ENCODE data around the gene CCDC83. TPM values are rescaled to one million over a fixed set of nuclear protein-coding genes. Genes with fewer than 3 reads are reported as not detected.

Gene CCDC83
- total and polyA plus RNA-seq, 2 donors (not counting 1 experiment from before 2014, with no cell fraction given) = under 0.01 TPM; not detected in 1

GRCh38 chr11:85889676-85890579 lies 34.7 kb downstream of the CCDC83 start:
- Histone ChIP-seq H2AFZ (ENCODE audit: low read length) (no peak overlapping the region), H3K36me3 (ENCODE audit: control insufficient read depth, insufficient read depth, low read length) (no peaks in the 10 kb centered on the region), H3K79me2 (ENCODE audit: control insufficient read depth, insufficient read depth, low read length) (no peaks in the 10 kb centered on the region), H3K4me3 (replicated peaks in 1 of 4; ENCODE audit: control extremely low read depth in 1 of 4, insufficient read depth in 1 of 4, low read depth in 3 of 4, low read length in 4 of 4) (no peak overlapping the region), H3K27me3 (ENCODE audit: control insufficient read depth, insufficient read depth, low read length) (no peaks in the 10 kb centered on the region), H3K27ac (ENCODE audit: insufficient read depth, low read length) (no peak overlapping the region), H3K4me1 (ENCODE audit: control insufficient read depth, extremely low read depth, insufficient read depth, low read length) (no peaks in the 10 kb centered on the region), H3K9ac (ENCODE audit: insufficient read depth, low read length) (no peak overlapping the region), H4K20me1 (ENCODE audit: control insufficient read depth, extremely low read depth, insufficient read depth, low read length) (no peaks in the 10 kb centered on the region), H3K9me3 (ENCODE audit: control insufficient read depth, insufficient read depth, low read depth, low read length) (no peaks in the 10 kb centered on the region), H3K4me2 (ENCODE audit: extremely low read depth, insufficient read depth, low read length) (no peak overlapping the region)
- DNase-seq (ENCODE audit: low read depth in 2 of 2) = peak; percentile 53 to 91
- no peak for TF ChIP-seq EZH2 (IDR thresholded peaks at IDR 0.05; ENCODE audit: low read length, missing control alignments)
- TF ChIP-seq CTCF (conservative IDR thresholded peaks at IDR 0.05 in 1 of 2, IDR thresholded peaks at IDR 0.05 in 1 of 2; ENCODE audit: low read depth in 1 of 2, low read length in 2 of 2) = no peak

DNA sequence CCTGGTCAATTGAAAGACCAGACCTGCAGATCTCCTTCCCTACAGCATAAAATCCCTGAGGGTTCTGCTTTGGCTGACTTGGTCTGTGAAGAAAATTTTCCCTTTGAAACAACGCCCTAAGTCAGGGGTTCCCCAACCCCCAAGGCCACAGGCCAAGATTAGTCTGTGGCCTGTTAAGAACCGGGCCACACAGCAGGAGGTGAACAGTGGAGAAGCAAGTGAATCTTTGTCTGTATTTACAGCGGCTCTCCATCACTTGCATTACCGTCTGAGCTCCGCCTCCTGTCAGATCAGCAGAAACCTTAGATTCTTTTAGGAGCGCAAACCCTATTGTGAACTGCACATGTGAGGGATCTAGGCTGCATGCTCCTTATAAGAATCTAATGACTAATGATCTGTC lies 38.2 kb downstream of the CCDC83 start:
- H3K36me3 ChIP-seq (ENCODE audit: control insufficient read depth, insufficient read depth, low read length) = no peaks in the 10 kb centered on the region
- H3K4me1 ChIP-seq (ENCODE audit: control insufficient read depth, extremely low read depth, insufficient read depth, low read length) = no peaks in the 10 kb centered on the region
- no peak for DNase-seq (ENCODE audit: low read depth in 2 of 2)
- no peak overlapping the region for H2AFZ ChIP-seq (ENCODE audit: low read length)
- no peaks in the 10 kb centered on the region for H4K20me1 ChIP-seq (ENCODE audit: control insufficient read depth, extremely low read depth, insufficient read depth, low read length)
- no peak overlapping the region for H3K9ac ChIP-seq (ENCODE audit: insufficient read depth, low read length)
- H3K79me2 ChIP-seq (ENCODE audit: control insufficient read depth, insufficient read depth, low read length) = no peaks in the 10 kb centered on the region
- no peak overlapping the region for H3K4me3 ChIP-seq (replicated peaks in 1 of 4; ENCODE audit: control extremely low read depth in 1 of 4, insufficient read depth in 1 of 4, low read depth in 3 of 4, low read length in 4 of 4)
- H3K9me3 ChIP-seq (ENCODE audit: control insufficient read depth, insufficient read depth, low read depth, low read length) = no peaks in the 10 kb centered on the region
- no peak overlapping the region for H3K4me2 ChIP-seq (ENCODE audit: extremely low read depth, insufficient read depth, low read length)
- no peaks in the 10 kb centered on the region for H3K27me3 ChIP-seq (ENCODE audit: control insufficient read depth, insufficient read depth, low read length)
- no peak overlapping the region for H3K27ac ChIP-seq (ENCODE audit: insufficient read depth, low read length)
- TF ChIP-seq EZH2 (IDR thresholded peaks at IDR 0.05; ENCODE audit: low read length, missing control alignments) = no peak

GRCh38 chr11:85896876-85897275 lies 41.7 kb downstream of the CCDC83 start:
- DNase-seq (ENCODE audit: low read depth in 2 of 2) = no peak
- H4K20me1 ChIP-seq (ENCODE audit: control insufficient read depth, extremely low read depth, insufficient read depth, low read length) = no peaks in the 10 kb centered on the region

More at GRCh38 chr11:85896876-85897275, 41.7 kb downstream of the CCDC83 start:
- no peak overlapping the region for H2AFZ ChIP-seq (ENCODE audit: low read length)
- H3K4me2 ChIP-seq (ENCODE audit: extremely low read depth, insufficient read depth, low read length) = no peak overlapping the region
- no peaks in the 10 kb centered on the region for H3K79me2 ChIP-seq (ENCODE audit: control insufficient read depth, insufficient read depth, low read length)
- H3K9me3 ChIP-seq (ENCODE audit: control insufficient read depth, insufficient read depth, low read depth, low read length) = no peaks in the 10 kb centered on the region
- H3K4me3 ChIP-seq (replicated peaks in 1 of 4; ENCODE audit: control extremely low read depth in 1 of 4, insufficient read depth in 1 of 4, low read depth in 3 of 4, low read length in 4 of 4) = no peak overlapping the region
- no peaks in the 10 kb centered on the region for H3K36me3 ChIP-seq (ENCODE audit: control insufficient read depth, insufficient read depth, low read length)
- no peak overlapping the region for H3K9ac ChIP-seq (ENCODE audit: insufficient read depth, low read length)
- no peak overlapping the region for H3K27ac ChIP-seq (ENCODE audit: insufficient read depth, low read length)
- H3K4me1 ChIP-seq (ENCODE audit: control insufficient read depth, extremely low read depth, insufficient read depth, low read length) = no peaks in the 10 kb centered on the region
- no peaks in the 10 kb centered on the region for H3K27me3 ChIP-seq (ENCODE audit: control insufficient read depth, insufficient read depth, low read length)
- no peak for TF ChIP-seq EZH2 (IDR thresholded peaks at IDR 0.05; ENCODE audit: low read length, missing control alignments)
- TF ChIP-seq CTCF (conservative IDR thresholded peaks at IDR 0.05 in 1 of 2, IDR thresholded peaks at IDR 0.05 in 1 of 2; ENCODE audit: low read depth in 1 of 2, low read length in 2 of 2) = no peak

Data from fibroblast of lung (primary cell).